BJ (cell line): ENCODE data around the gene RASGRP2. TPM values are rescaled to one million over a fixed set of nuclear protein-coding genes. Genes with fewer than 3 reads are reported as not detected.

Experiments used
- CTCF ChIA-PET: fragments of 350-600 bp; formaldehyde crosslinking; extraction: SDS; loops from one replicate; lab custom pipeline; 2021; ENCODE audit warnings: antibody characterized with exemption, inconsistent platforms; lab: Yijun Ruan, JAX
- POLR2A ChIA-PET: fragments of 300-600 bp; sonication (Branson Sonifier 250); formaldehyde crosslinking; extraction: SDS; loops from one replicate; lab custom pipeline; 2021; ENCODE audit warnings: antibody characterized with exemption; lab: Charles Lee
- DNase-seq: peaks from one replicate; pipeline ENCODE4 v3.0.0-alpha.2; 2011; ENCODE audit warnings: low read depth
- H3K27me3 ChIP-seq: 2 replicates; pipeline ENCODE4 v1.6.0; 2011; ENCODE audit warnings: low read length; ENCODE audit not compliant: control insufficient read depth, insufficient read depth
- H3K36me3 ChIP-seq: 2 replicates; pipeline ENCODE4 v1.5.1; 2011; ENCODE audit warnings: low read length; ENCODE audit not compliant: control insufficient read depth, insufficient read depth
- H3K4me3 ChIP-seq: 2 replicates; pipeline ENCODE4 v1.5.1; 2011; ENCODE audit warnings: low read depth, mild to moderate bottlenecking, control low read depth, low read length
- polyA plus RNA-seq: library from polyadenylated mRNA; depleted of rRNA; stranded (reverse); fragments of >200 nt; gene quantifications from 2 replicates; pipeline ENCODE4 v1.2.3, GENCODE V29; 2011
- TF ChIP-seq, protein P1 (sequence below): IDR thresholded peaks from 2 replicates; pipeline ENCODE4 v1.5.1; 2011; ENCODE audit warnings: low read depth, mild to moderate bottlenecking, control low read depth, inconsistent platforms, low read length, moderate library complexity; ENCODE audit not compliant: insufficient read depth

Gene RASGRP2
- polyA plus RNA-seq, 1 experiment = 5.3 TPM

DNA sequence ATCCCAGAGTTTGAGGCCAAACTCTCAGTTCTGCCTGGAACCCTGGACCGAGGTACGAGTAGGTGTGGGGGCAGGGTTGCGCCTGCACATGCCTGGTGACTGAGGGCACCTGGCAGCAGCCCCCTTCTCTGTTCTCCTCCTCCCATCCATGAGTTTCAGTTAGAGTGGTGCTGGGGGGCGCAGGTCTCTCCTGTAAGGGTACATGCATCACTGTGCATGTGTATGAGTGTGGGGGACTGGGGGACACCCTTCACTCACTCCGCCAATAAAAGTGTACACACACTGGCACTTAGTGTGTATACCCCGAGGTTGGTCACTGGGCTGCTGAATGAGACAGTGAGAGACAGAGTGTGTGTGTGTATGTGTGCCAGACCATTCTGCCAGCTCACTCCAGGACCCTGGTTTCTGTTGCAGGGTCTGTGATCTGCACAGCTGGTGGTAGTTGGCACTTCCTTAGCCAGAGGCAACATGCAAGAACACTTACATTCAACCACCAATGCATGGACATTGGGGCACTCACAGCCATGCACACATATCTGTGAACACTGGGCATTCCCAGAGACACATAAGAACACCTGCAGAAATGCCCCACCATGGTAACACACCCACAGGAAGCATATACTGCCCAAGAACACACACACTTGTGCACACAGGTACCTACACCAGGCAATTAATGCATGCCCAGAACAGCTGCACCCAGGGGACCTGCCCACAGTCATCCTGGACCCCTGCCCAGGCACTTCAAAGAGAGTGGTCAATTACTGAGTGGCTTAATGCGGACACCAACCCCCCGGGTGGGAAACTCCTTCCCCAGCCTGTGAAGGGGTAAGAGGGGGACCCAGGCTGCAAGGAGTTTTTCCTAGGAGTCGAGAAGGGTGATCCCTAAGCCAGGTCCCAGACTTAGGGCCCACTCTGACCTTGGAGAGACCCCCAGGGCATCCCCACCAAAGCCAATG lies 19.8 kb downstream of the RASGRP2 start:
- Histone ChIP-seq H3K36me3 (no peaks in the 10 kb centered on the region), H3K27me3 (peaks cover 31% of the 10 kb centered on the region), H3K4me3 (no peak overlapping the region)
- POLR2A ChIA-PET = no interaction called here
- CTCF ChIA-PET = interaction anchor here (1.0 kb wide), 1 partner anchor 23 kb away, joined by 4 read pairs; no protein-coding TSS in a partner anchor
- no peak for DNase-seq
- TF ChIP-seq, protein P1, sequence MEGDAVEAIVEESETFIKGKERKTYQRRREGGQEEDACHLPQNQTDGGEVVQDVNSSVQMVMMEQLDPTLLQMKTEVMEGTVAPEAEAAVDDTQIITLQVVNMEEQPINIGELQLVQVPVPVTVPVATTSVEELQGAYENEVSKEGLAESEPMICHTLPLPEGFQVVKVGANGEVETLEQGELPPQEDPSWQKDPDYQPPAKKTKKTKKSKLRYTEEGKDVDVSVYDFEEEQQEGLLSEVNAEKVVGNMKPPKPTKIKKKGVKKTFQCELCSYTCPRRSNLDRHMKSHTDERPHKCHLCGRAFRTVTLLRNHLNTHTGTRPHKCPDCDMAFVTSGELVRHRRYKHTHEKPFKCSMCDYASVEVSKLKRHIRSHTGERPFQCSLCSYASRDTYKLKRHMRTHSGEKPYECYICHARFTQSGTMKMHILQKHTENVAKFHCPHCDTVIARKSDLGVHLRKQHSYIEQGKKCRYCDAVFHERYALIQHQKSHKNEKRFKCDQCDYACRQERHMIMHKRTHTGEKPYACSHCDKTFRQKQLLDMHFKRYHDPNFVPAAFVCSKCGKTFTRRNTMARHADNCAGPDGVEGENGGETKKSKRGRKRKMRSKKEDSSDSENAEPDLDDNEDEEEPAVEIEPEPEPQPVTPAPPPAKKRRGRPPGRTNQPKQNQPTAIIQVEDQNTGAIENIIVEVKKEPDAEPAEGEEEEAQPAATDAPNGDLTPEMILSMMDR = no peak

DNA sequence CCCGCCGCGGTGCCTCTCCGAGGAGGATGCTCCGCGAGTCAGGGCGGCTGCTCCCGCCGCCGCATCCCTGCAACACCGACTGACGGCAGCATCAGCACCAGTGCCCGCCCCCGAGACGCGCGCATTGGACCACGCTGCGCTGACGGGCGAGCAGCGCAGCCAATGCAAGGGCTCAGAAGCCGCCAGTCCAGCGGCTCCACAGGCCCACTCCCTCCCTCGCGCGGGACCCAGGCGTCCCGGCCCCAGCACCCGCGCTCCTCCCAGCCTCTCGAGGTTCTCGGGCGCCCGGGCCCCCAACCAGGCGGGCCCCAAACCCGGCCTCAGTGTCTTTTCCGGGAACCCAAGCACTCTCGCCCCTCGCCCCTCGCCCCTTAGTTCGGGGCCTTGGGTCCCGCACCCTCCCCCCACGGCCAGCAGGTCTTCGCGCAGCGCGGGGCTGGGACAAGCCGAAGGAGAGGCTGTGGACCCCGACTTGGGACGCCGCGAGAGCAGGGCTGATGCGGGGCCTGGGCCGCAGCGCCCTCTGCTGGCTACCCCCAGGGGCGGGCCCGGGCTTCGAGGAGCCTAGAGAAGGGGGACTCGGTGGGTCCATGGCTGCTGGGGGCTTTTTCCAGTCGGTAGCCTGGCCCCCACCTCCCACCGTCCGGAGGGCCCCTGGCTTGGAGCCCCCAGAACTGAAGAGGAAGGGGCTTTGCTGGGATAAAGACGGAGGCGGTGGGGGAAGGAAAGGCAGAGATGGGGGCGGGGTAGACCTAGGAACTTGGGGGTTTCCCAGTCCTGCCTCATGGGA lies 20.6 kb downstream of the RASGRP2 start, which contains the start of gene NRXN2:
NRXN2 (minus strand) TSS at position 81 of the 790 bp plus-strand sequence. CDS start 9,498 bp downstream, outside the sequence.
- CTCF ChIA-PET = interaction anchor here (1.0 kb wide), 1 partner anchor 24 kb away, joined by 4 read pairs; no protein-coding TSS in a partner anchor
- peaks cover 37% of the 10 kb centered on the region for H3K27me3 ChIP-seq
- POLR2A ChIA-PET = no interaction called here

DNA sequence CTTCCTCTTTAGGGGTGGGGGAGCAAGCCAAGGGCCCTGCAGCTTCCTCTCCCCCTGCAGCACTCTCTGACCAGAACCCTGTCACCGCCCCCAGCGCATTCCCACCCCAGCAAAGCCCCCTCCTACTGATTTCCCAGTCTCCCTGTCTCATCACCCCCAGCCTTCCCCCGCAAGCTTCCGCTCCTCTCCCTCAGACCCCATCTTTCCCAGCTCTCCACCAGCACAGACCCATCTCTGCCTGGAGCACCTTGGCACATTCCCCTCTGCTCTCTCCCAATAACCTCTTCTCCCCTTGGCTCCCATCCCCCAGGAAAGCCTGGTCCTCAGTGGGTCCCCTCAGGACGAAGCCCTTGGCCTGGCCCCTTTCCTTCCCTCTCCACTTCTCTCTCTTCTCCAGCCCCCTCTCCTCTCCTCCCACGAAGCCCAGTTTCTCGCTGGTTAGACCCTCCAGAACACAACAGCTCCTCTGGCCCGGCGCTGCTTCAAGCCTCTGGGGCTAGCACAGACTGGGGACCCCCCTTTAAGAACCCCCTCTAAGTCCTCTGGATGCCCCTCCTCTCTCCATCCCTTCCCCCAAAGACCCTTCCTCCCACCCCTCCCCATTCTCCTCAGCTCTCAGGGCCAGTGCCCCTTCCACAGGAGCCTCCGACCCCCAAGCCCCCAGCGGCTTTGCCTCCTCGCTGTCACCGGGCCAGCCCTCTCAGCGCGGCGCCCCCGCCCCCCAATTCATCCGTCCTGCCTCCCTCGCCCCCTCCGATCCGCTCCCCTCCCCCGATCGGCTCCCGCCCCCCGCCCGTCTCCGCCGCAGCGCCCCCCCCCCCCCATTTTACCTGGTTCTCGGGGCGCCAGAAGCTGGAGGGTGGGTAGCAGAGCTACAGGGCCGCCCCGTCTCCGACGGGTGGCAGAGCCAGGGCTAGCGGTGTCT lies 21.5 kb downstream of the RASGRP2 start:
- no peak for DNase-seq
- ChIA-PET POLR2A (no interaction called here), CTCF (interaction anchor here (0.7 to 1.7 kb wide), 4 partner anchors 17 to 274 kb away, joined by 4 to 12 read pairs (median 4); no protein-coding TSS in a partner anchor)
- TF ChIP-seq, protein P1 = no peak
- H3K4me3 ChIP-seq = no peak overlapping the region
- H3K27me3 ChIP-seq = peaks cover 45% of the 10 kb centered on the region
- H3K36me3 ChIP-seq = no peaks in the 10 kb centered on the region

More for the DNA sequence above, 20.6 kb downstream of the RASGRP2 start, which contains the start of gene NRXN2:
- Histone ChIP-seq H3K36me3 (no peaks in the 10 kb centered on the region), H3K4me3 (peak within 1 kb of the TSS; percentile 61)
- peak; percentile 26 for DNase-seq
- TF ChIP-seq, protein P1 = peak; percentile 98

DNA sequence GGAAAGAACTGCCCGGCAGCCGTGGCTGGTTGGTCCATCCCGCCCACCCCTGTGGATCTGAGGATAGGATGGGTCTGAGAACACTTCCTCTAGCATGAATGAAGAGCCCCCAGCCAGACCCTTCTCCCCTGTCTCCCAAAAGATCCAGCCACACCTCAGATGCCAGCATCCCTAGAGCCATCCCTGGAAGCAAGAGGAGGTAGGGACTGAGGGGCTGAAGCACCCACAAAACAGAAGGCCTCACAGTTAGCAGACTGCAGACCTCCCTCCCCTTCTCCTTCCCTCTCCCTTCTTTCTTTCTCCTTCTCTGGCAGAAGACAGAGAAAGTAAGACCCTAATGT lies 22.6 kb downstream of the RASGRP2 start:
- no peaks in the 10 kb centered on the region for H3K36me3 ChIP-seq
- POLR2A ChIA-PET = no interaction called here
- CTCF ChIA-PET = interaction anchor here (1.3 to 2.0 kb wide), 3 partner anchors 32 to 68 kb away, joined by 4 to 12 read pairs (median 11); no protein-coding TSS in a partner anchor
- H3K4me3 ChIP-seq = no peak overlapping the region
- TF ChIP-seq, protein P1 = no peak
- peaks cover 53% of the 10 kb centered on the region for H3K27me3 ChIP-seq
- DNase-seq = no peak
